ENCODE results near the gene ID3. TPM values are rescaled to one million over a fixed set of nuclear protein-coding genes. Genes with fewer than 3 reads are reported as not detected.

The ID3 gene
- total and polyA plus RNA-seq, 2 experiments from 2014 or later, result 376 to 680 TPM

GRCh38 chr1:23567996-23568607 is 8.8 kb upstream of the ID3 start:
- in situ Hi-C loops (cut with MboI), result no loop called here

GRCh38 chr1:23567629-23567995 is 8.3 kb upstream of the ID3 start:
- Histone ChIP-seq H2AFZ (peak overlapping the region; percentile 48), H3K4me3 (peak overlapping the region; percentile 64), H3K4me2 (ENCODE audit: unreplicated experiment) (peak overlapping the region; percentile 71), H3K36me3 (ENCODE audit: low read depth) (no peaks in the 10 kb centered on the region), H3K79me2 (ENCODE audit: insufficient read depth) (0 out of 2 replicates have a peak, but pooled peaks cover 10% of the 10 kb centered on the region), H3K9me2 (ENCODE audit: insufficient read depth) (no peaks in the 10 kb centered on the region), H3F3A (ENCODE audit: insufficient read depth) (peaks cover 31% of the 10 kb centered on the region), H3K9me3 (ENCODE audit: low read depth) (no peaks in the 10 kb centered on the region), H3K27ac (no peak overlapping the region), H4K20me1 (ENCODE audit: insufficient read depth) (no peaks in the 10 kb centered on the region), H3K9ac (peak overlapping the region; percentile 88), H3K27me3 (replicated peaks; ENCODE audit: insufficient read depth) (no peaks in the 10 kb centered on the region), H3K4me1 (ENCODE audit: insufficient read depth) (peaks cover 31% of the 10 kb centered on the region)
- in situ Hi-C loops (cut with MboI), result no loop called here
- no peak for DNase-seq
- TF ChIP-seq EZH2phosphoT487 (IDR thresholded peaks at IDR 0.05; ENCODE audit: insufficient read depth, low read depth) (no peak), EZH2 (IDR thresholded peaks at IDR 0.05; ENCODE audit: insufficient read depth, poor library complexity, severe bottlenecking) (no peak)
- 73 to 78% methylated on average over 14 to 15 of the region's 15 CpGs for WGBS, 2 experiments (ENCODE audit: low coverage in 1 of 2, low lambda C conversion rate in 2 of 2, missing lambda C conversion rate in 2 of 2)

More at GRCh38 chr1:23567996-23568607, 8.8 kb upstream of the ID3 start:
- Histone ChIP-seq H3K9ac (peak overlapping the region; percentile 88), H3K4me1 (ENCODE audit: insufficient read depth) (peaks cover 26% of the 10 kb centered on the region), H3K4me2 (ENCODE audit: unreplicated experiment) (peak overlapping the region; percentile 71), H3K27ac (peak overlapping the region; percentile 46), H3K9me3 (ENCODE audit: low read depth) (no peaks in the 10 kb centered on the region), H3K36me3 (ENCODE audit: low read depth) (no peaks in the 10 kb centered on the region), H3K4me3 (peak overlapping the region; percentile 64), H3K79me2 (ENCODE audit: insufficient read depth) (0 out of 2 replicates have a peak, but pooled peaks cover 10% of the 10 kb centered on the region), H2AFZ (peak overlapping the region; percentile 72), H3K27me3 (replicated peaks; ENCODE audit: insufficient read depth) (no peaks in the 10 kb centered on the region), H3K9me2 (ENCODE audit: insufficient read depth) (no peaks in the 10 kb centered on the region), H4K20me1 (ENCODE audit: insufficient read depth) (no peaks in the 10 kb centered on the region), H3F3A (ENCODE audit: insufficient read depth) (peaks cover 27% of the 10 kb centered on the region)
- WGBS, 2 experiments (ENCODE audit: low coverage in 1 of 2, low lambda C conversion rate in 2 of 2, missing lambda C conversion rate in 2 of 2), result 1% methylated on average over 31 to 66 of the region's 66 CpGs
- peak; percentile 49 for DNase-seq
- TF ChIP-seq EZH2 (IDR thresholded peaks at IDR 0.05; ENCODE audit: insufficient read depth, poor library complexity, severe bottlenecking), result no peak
- no peak for TF ChIP-seq EZH2phosphoT487 (IDR thresholded peaks at IDR 0.05; ENCODE audit: insufficient read depth, low read depth)

GRCh38 chr1:23566304-23566703 is 7.0 kb upstream of the ID3 start:
- no peak overlapping the region for H2AFZ ChIP-seq
- no peak overlapping the region for H3K27ac ChIP-seq
- H4K20me1 ChIP-seq (ENCODE audit: insufficient read depth), result no peaks in the 10 kb centered on the region
- no peaks in the 10 kb centered on the region for H3K36me3 ChIP-seq (ENCODE audit: low read depth)
- DNase-seq, result no peak
- in situ Hi-C loops (cut with MboI), result no loop called here
- H3K27me3 ChIP-seq (replicated peaks; ENCODE audit: insufficient read depth), result no peaks in the 10 kb centered on the region
- no peak overlapping the region for H3K4me3 ChIP-seq
- H3K9me2 ChIP-seq (ENCODE audit: insufficient read depth), result no peaks in the 10 kb centered on the region
- 0 out of 2 replicates have a peak, but pooled peaks cover 10% of the 10 kb centered on the region for H3K79me2 ChIP-seq (ENCODE audit: insufficient read depth)
- WGBS, 2 experiments (ENCODE audit: low coverage in 1 of 2, low lambda C conversion rate in 2 of 2, missing lambda C conversion rate in 2 of 2), result 94 to 96% methylated on average over 6 of the region's 6 CpGs
- H3K4me2 ChIP-seq (ENCODE audit: unreplicated experiment), result no peak overlapping the region
- no peak overlapping the region for H3K9ac ChIP-seq
- H3K4me1 ChIP-seq (ENCODE audit: insufficient read depth), result peaks cover 40% of the 10 kb centered on the region
- H3K9me3 ChIP-seq (ENCODE audit: low read depth), result no peaks in the 10 kb centered on the region
- TF ChIP-seq EZH2phosphoT487 (IDR thresholded peaks at IDR 0.05; ENCODE audit: insufficient read depth, low read depth), result no peak
- TF ChIP-seq EZH2 (IDR thresholded peaks at IDR 0.05; ENCODE audit: insufficient read depth, poor library complexity, severe bottlenecking), result no peak
- peaks cover 41% of the 10 kb centered on the region for H3F3A ChIP-seq (ENCODE audit: insufficient read depth)

GRCh38 chr1:23565776-23566175 is 6.5 kb upstream of the ID3 start:
- Histone ChIP-seq H3K27me3 (replicated peaks; ENCODE audit: insufficient read depth) (no peaks in the 10 kb centered on the region), H3K4me1 (ENCODE audit: insufficient read depth) (peaks cover 45% of the 10 kb centered on the region), H3K79me2 (ENCODE audit: insufficient read depth) (0 out of 2 replicates have a peak, but pooled peaks cover 14% of the 10 kb centered on the region), H3K9me2 (ENCODE audit: insufficient read depth) (no peaks in the 10 kb centered on the region), H2AFZ (no peak overlapping the region), H3K27ac (peak overlapping the region; percentile 100; the same call in 1 of the 2 replicates), H3K4me3 (no peak overlapping the region), H3K9ac (peak overlapping the region; percentile 7; the same call in 1 of the 2 replicates), H3K36me3 (ENCODE audit: low read depth) (no peaks in the 10 kb centered on the region), H3K9me3 (ENCODE audit: low read depth) (no peaks in the 10 kb centered on the region), H3K4me2 (ENCODE audit: unreplicated experiment) (no peak overlapping the region), H4K20me1 (ENCODE audit: insufficient read depth) (no peaks in the 10 kb centered on the region), H3F3A (ENCODE audit: insufficient read depth) (peaks cover 46% of the 10 kb centered on the region)
- no peak for DNase-seq
- no peak for TF ChIP-seq EZH2phosphoT487 (IDR thresholded peaks at IDR 0.05; ENCODE audit: insufficient read depth, low read depth)
- TF ChIP-seq EZH2 (IDR thresholded peaks at IDR 0.05; ENCODE audit: insufficient read depth, poor library complexity, severe bottlenecking), result no peak
- 97 to 100% methylated on average over 3 of the region's 3 CpGs for WGBS, 2 experiments (ENCODE audit: low coverage in 1 of 2, low lambda C conversion rate in 2 of 2, missing lambda C conversion rate in 2 of 2)
- in situ Hi-C loops (cut with MboI), result no loop called here
